ENCODE data around the gene CACNB2. TPM values are rescaled to one million over a fixed set of nuclear protein-coding genes. Genes with fewer than 3 reads are reported as not detected.

CACNB2 gene
- polyA plus RNA-seq, 1 experiment = 0.12 TPM

- CTCF ChIA-PET = interaction anchor here (0.6 kb wide), 1 partner anchor 324 kb away, joined by 3 read pairs; no protein-coding TSS in a partner anchor
- no peak for DNase-seq (ENCODE audit: low read depth)
- no peak for TF ChIP-seq CTCF (IDR thresholded peaks at IDR 0.05; ENCODE audit: insufficient read depth, low read depth, low read length)
- H3K27me3 ChIP-seq (ENCODE audit: control insufficient read depth, insufficient read depth, low read length) = peaks cover 2% of the 10 kb centered on the region
- POLR2A ChIA-PET = no interaction called here
- H3K4me3 ChIP-seq (ENCODE audit: low read depth, low read length) = no peak overlapping the region
- no peaks in the 10 kb centered on the region for H3K36me3 ChIP-seq (ENCODE audit: control insufficient read depth, insufficient read depth, low read length)
These were observed 57.5 kb downstream of the CACNB2 start for GRCh38 chr10:18197706-18198105.

GRCh38 chr10:18201877-18202276, 61.7 kb downstream of the CACNB2 start:
- H3K4me3 ChIP-seq (ENCODE audit: low read depth, low read length) = no peak overlapping the region
- ChIA-PET POLR2A (no interaction called here), CTCF (interaction anchor here (1.0 to 1.3 kb wide), 3 partner anchors 15 to 327 kb away, joined by 3 read pairs; no protein-coding TSS in a partner anchor)
- no peak for DNase-seq (ENCODE audit: low read depth)
- no peaks in the 10 kb centered on the region for H3K36me3 ChIP-seq (ENCODE audit: control insufficient read depth, insufficient read depth, low read length)
- peaks cover 1% of the 10 kb centered on the region; the same call in 1 of the 2 replicates for H3K27me3 ChIP-seq (ENCODE audit: control insufficient read depth, insufficient read depth, low read length)
- no peak for TF ChIP-seq CTCF (IDR thresholded peaks at IDR 0.05; ENCODE audit: insufficient read depth, low read depth, low read length)

GRCh38 chr10:18202680-18203460, 62.6 kb downstream of the CACNB2 start:
- Histone ChIP-seq H3K4me3 (ENCODE audit: low read depth, low read length) (no peak overlapping the region), H3K27me3 (ENCODE audit: control insufficient read depth, insufficient read depth, low read length) (peaks cover 1% of the 10 kb centered on the region; the same call in 1 of the 2 replicates), H3K36me3 (ENCODE audit: control insufficient read depth, insufficient read depth, low read length) (no peaks in the 10 kb centered on the region)
- no peak for DNase-seq (ENCODE audit: low read depth)
- CTCF ChIA-PET = interaction anchor here (0.6 to 1.3 kb wide), 4 partner anchors 14 to 328 kb away, joined by 3 to 5 read pairs (median 3); no protein-coding TSS in a partner anchor
- POLR2A ChIA-PET = no interaction called here
- no peak for TF ChIP-seq CTCF (IDR thresholded peaks at IDR 0.05; ENCODE audit: insufficient read depth, low read depth, low read length)

- no peak for TF ChIP-seq CTCF (IDR thresholded peaks at IDR 0.05; ENCODE audit: insufficient read depth, low read depth, low read length)
- CTCF ChIA-PET = interaction anchor here (1.3 kb wide), 1 partner anchor 13 kb away, joined by 5 read pairs; no protein-coding TSS in a partner anchor
- peaks cover 1% of the 10 kb centered on the region; the same call in 1 of the 2 replicates for H3K27me3 ChIP-seq (ENCODE audit: control insufficient read depth, insufficient read depth, low read length)
- DNase-seq (ENCODE audit: low read depth) = no peak
- no peaks in the 10 kb centered on the region for H3K36me3 ChIP-seq (ENCODE audit: control insufficient read depth, insufficient read depth, low read length)
- no peak overlapping the region for H3K4me3 ChIP-seq (ENCODE audit: low read depth, low read length)
- POLR2A ChIA-PET = no interaction called here
These were observed 63.2 kb downstream of the CACNB2 start for GRCh38 chr10:18203471-18203870.

- Histone ChIP-seq H3K27me3 (ENCODE audit: control insufficient read depth, insufficient read depth, low read length) (peaks cover 1% of the 10 kb centered on the region; the same call in 1 of the 2 replicates), H3K4me3 (ENCODE audit: low read depth, low read length) (no peak overlapping the region), H3K36me3 (ENCODE audit: control insufficient read depth, insufficient read depth, low read length) (no peaks in the 10 kb centered on the region)
- DNase-seq (ENCODE audit: low read depth) = no peak
- ChIA-PET POLR2A (no interaction called here), CTCF (interaction anchor here (1.3 kb wide), 1 partner anchor 12 kb away, joined by 5 read pairs; no protein-coding TSS in a partner anchor)
- TF ChIP-seq CTCF (IDR thresholded peaks at IDR 0.05; ENCODE audit: insufficient read depth, low read depth, low read length) = no peak
These were observed 64.0 kb downstream of the CACNB2 start for GRCh38 chr10:18204039-18204835.

Measured in BJ (cell line).